Smooth muscle cell (in vitro differentiated cells): ENCODE results near the gene CAVIN3. TPM values are rescaled to one million over a fixed set of nuclear protein-coding genes. Genes with fewer than 3 reads are reported as not detected.

ENCODE experiments used
- DNase-seq: peaks from one replicate; lab custom pipeline; 2025; ENCODE audit not compliant: unreplicated experiment; lab: John Stamatoyannopoulos, UW
- H2AFZ ChIP-seq: fragments of 200-600 bp; sonication (generic); 2 replicates; pipeline ENCODE4 v1.6.0; 2016; ENCODE audit warnings: antibody characterized with exemption, low read depth, mild to moderate bottlenecking
- H3F3A ChIP-seq: fragments of 200-600 bp; sonication (generic); 2 replicates; pipeline ENCODE4 v1.6.0; 2017; ENCODE audit warnings: antibody characterized with exemption, low read depth
- H3K27ac ChIP-seq: fragments of 200-600 bp; sonication (generic); 2 replicates; pipeline ENCODE4 v1.5.1; 2016; ENCODE audit warnings: low read depth, mild to moderate bottlenecking
- H3K27me3 ChIP-seq: fragments of 200-600 bp; sonication (generic); 2 replicates; pipeline ENCODE4 v1.6.1; 2016; ENCODE audit warnings: low read depth, mild to moderate bottlenecking
- H3K36me3 ChIP-seq: fragments of 200-600 bp; sonication (generic); 2 replicates; pipeline ENCODE4 v1.5.1; 2016; ENCODE audit warnings: low read depth
- H3K4me1 ChIP-seq: fragments of 200-600 bp; sonication (generic); 2 replicates; pipeline ENCODE4 v1.5.1; 2016; ENCODE audit warnings: low read depth
- H3K4me2 ChIP-seq: fragments of 200-600 bp; sonication (generic); 2 replicates; pipeline ENCODE4 v1.6.0; 2016; ENCODE audit warnings: mild to moderate bottlenecking
- H3K4me3 ChIP-seq: fragments of 200-600 bp; sonication (generic); 2 replicates; pipeline ENCODE4 v1.5.1; 2016; ENCODE audit warnings: mild to moderate bottlenecking
- H3K79me2 ChIP-seq: fragments of 200-600 bp; sonication (generic); 2 replicates; pipeline ENCODE4 v1.6.0; 2016; ENCODE audit warnings: low read depth, mild to moderate bottlenecking
- H3K9ac ChIP-seq: fragments of 200-600 bp; sonication (generic); 2 replicates; pipeline ENCODE4 v1.6.0; 2016; ENCODE audit warnings: low read depth
- H3K9me3 ChIP-seq: fragments of 200-600 bp; sonication (generic); replicated peaks from 2 replicates; pipeline ENCODE4 v1.5.1; 2016; ENCODE audit warnings: low read depth
- H4K20me1 ChIP-seq: fragments of 200-600 bp; sonication (generic); 2 replicates; pipeline ENCODE4 v1.6.0; 2016; ENCODE audit warnings: low read depth
- CTCF ChIP-seq: fragments of 200-600 bp; sonication (generic); IDR thresholded peaks from 2 replicates; pipeline ENCODE4 v1.5.1; 2017; ENCODE audit warnings: borderline replicate concordance, mild to moderate bottlenecking, antibody characterized with exemption; ENCODE audit not compliant: insufficient read depth, poor library complexity, severe bottlenecking
- WGBS: methylation state at CpG from one replicate; pipeline ENCODE4 v1.1.7; 2016; ENCODE audit warnings: low lambda C conversion rate; 5-methylcytosine and 5-hydroxymethylcytosine counted together
- polyA plus RNA-seq: library from polyadenylated mRNA; unstranded; fragments of >200 nt; fragmentation: Nextera tagmentation; extraction: Ambion mirVana; gene quantifications from 2 replicates; pipeline ENCODE4 v1.2.1, GENCODE V29; 2016
- total RNA-seq: library from RNA; depleted of rRNA; stranded (reverse); fragments of >200 nt; gene quantifications from 2 replicates; pipeline ENCODE4 v1.2.3, GENCODE V29; 2014

The CAVIN3 gene, protein sequence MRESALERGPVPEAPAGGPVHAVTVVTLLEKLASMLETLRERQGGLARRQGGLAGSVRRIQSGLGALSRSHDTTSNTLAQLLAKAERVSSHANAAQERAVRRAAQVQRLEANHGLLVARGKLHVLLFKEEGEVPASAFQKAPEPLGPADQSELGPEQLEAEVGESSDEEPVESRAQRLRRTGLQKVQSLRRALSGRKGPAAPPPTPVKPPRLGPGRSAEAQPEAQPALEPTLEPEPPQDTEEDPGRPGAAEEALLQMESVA
- total RNA-seq (134 and 177 TPM in 2 replicates), polyA plus RNA-seq (251 and 257 TPM in 2 replicates)

DNA sequence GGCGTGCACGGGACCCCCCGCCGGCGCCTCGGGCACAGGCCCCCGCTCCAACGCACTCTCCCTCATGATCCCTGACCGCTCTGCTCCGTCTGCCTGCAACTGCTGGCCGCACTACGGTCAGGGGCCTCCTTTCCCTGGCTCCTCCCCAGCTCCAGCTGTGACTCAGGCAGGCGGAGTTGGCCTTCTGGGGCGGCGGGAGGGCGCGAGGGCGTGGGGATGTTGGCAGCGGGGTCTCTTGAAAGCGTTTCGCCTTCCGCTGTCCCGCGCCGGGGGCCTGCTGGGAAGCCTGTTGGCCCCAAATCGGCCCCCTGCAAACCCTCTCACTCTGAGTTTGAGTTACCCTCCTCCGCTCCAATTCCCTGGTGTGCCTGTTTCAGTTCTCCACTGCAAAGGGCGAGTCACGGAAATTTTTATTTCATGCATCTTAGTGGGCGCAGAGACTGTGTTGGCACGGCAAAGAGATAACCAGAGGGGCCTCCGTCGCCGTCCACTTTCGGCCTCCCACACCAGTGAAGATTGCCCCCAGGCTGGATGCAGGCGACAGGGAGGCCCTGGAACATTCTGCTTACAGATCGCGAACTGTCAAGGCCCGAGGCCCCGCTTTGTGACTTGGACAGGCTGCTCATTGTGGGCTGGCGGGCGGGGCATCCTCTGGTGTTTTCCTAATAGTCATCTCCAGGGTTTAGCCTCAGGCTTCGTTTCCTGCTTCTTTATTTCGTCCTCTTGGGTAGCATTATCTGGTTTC, at the start of gene CAVIN3:
CAVIN3 (minus strand) TSS at position 91 of the 745 bp plus-strand sequence; CDS start at position 66, 25 bp downstream.
- peak within 1 kb of the TSS; percentile 99 for H3K27ac ChIP-seq
- H3K9me3 ChIP-seq = no peaks in the 10 kb centered on the region
- peak within 1 kb of the TSS; percentile 90 for H3K9ac ChIP-seq
- H4K20me1 ChIP-seq = no peaks in the 10 kb centered on the region
- peaks cover 24% of the 10 kb centered on the region for H3F3A ChIP-seq
- H2AFZ ChIP-seq = peak within 1 kb of the TSS; percentile 61
- H3K4me1 ChIP-seq = peaks cover 35% of the 10 kb centered on the region
- H3K4me3 ChIP-seq = peak within 1 kb of the TSS; percentile 61
- TF ChIP-seq CTCF = no peak
- WGBS = 2% methylated on average over 44 of the region's 44 CpGs
- peak; percentile 80 for DNase-seq
- no peaks in the 10 kb centered on the region for H3K36me3 ChIP-seq
- H3K27me3 ChIP-seq = no peaks in the 10 kb centered on the region
- peak within 1 kb of the TSS; percentile 84 for H3K4me2 ChIP-seq
- H3K79me2 ChIP-seq = peaks cover 14% of the 10 kb centered on the region

GRCh38 chr11:6365659-6366058, 45.4 kb upstream of the CAVIN3 start:
- WGBS = 77% methylated on average over 2 of the region's 2 CpGs
- Histone ChIP-seq H3K4me2 (no peak overlapping the region), H3K27ac (no peak overlapping the region), H3K4me1 (no peaks in the 10 kb centered on the region), H2AFZ (no peak overlapping the region), H3K36me3 (no peaks in the 10 kb centered on the region), H4K20me1 (no peaks in the 10 kb centered on the region), H3K79me2 (no peaks in the 10 kb centered on the region), H3F3A (no peaks in the 10 kb centered on the region), H3K27me3 (no peaks in the 10 kb centered on the region), H3K9me3 (no peaks in the 10 kb centered on the region), H3K4me3 (no peak overlapping the region), H3K9ac (no peak overlapping the region)
- DNase-seq = no peak
- no peak for TF ChIP-seq CTCF

DNA sequence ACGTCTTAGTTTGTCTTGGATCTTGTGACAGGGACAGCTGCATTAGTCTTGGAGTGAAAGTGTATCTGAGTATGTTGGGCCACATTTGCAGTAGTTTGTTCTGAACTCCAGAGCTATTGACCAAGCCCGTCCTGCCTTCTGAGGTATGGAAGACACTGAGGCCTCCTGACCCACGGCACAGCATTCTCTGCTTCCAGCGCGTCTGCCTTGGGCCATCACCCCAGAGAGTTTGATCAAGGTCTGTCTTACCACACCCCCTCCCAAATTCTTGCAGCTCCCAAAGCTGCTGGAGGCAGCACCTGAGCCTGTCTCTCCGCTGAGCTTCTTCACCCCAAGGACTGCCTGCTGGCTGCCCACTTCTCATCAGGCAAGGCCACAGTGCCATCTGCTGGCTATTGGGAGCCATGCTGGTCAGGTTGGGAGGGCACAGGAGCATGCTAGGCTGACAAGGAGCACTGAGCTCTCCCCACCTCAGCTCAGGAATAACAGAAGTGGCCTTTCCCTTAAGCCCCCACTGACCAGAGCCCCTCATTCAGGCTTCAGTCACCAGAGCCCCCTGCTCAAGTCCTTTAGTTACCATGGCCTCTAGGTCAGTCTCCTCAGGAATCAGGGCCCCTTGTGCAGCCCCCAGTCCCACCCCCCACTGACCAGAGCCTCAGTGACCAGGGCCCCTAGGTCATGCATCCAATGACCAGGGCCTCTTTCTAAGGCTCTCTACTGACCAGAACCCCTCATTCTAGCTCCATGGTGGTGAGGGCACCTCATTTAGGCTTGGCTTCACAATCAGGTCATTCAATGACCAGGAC, 42.8 kb upstream of the CAVIN3 start:
- DNase-seq = peak; percentile 33
- Histone ChIP-seq H3K4me3 (no peak overlapping the region), H3K9ac (no peak overlapping the region), H3K79me2 (no peaks in the 10 kb centered on the region), H3K27me3 (no peaks in the 10 kb centered on the region), H3K4me2 (no peak overlapping the region), H3F3A (no peaks in the 10 kb centered on the region), H3K27ac (no peak overlapping the region), H3K36me3 (no peaks in the 10 kb centered on the region), H3K9me3 (no peaks in the 10 kb centered on the region), H3K4me1 (peaks cover under 1% of the 10 kb centered on the region), H2AFZ (no peak overlapping the region), H4K20me1 (no peaks in the 10 kb centered on the region)
- WGBS = 58% methylated on average over 6 of the region's 6 CpGs
- TF ChIP-seq CTCF = peak; percentile 80
